Omental fat pad (tissue), 4 donors: Measurements from ENCODE around the gene SLC27A2. TPM values are rescaled to one million over a fixed set of nuclear protein-coding genes. Genes with fewer than 3 reads are reported as not detected.

Experiments
- ATAC-seq: fragments of 150-250 bp; one replicate; pipeline ENCODE4 v1.9.1; 2016; ENCODE audit warnings: mild to moderate bottlenecking, moderate library complexity; ENCODE audit not compliant: low FRiP score
- DNase-seq: peaks from one replicate; pipeline ENCODE4 v3.0.0-alpha.2; 2019; ENCODE audit warnings: low spot score
- total RNA-seq, 4 donors: library from RNA; depleted of rRNA; stranded (reverse); fragments of >200 nt; gene quantifications; one replicate each; pipeline ENCODE4 v1.1.0, GENCODE V29; 2016
- TF ChIP-seq, protein P1 (sequence below), 3 donors: fragments of 450-650 bp; IDR thresholded peaks; one replicate each; pipeline ENCODE4 v1.5.1; 2016 to 2017; ENCODE audit warnings: antibody characterized with exemption in 3 of 3, mild to moderate bottlenecking in 3 of 3, moderate library complexity in 2 of 3

SLC27A2 gene
- total RNA-seq, 4 donors from 2014 or later: 1.6 to 11.4 (median 5.5) TPM

GRCh38 chr15:50246631-50247030 is 64.6 kb downstream of the SLC27A2 start:
- TF ChIP-seq, protein P1, sequence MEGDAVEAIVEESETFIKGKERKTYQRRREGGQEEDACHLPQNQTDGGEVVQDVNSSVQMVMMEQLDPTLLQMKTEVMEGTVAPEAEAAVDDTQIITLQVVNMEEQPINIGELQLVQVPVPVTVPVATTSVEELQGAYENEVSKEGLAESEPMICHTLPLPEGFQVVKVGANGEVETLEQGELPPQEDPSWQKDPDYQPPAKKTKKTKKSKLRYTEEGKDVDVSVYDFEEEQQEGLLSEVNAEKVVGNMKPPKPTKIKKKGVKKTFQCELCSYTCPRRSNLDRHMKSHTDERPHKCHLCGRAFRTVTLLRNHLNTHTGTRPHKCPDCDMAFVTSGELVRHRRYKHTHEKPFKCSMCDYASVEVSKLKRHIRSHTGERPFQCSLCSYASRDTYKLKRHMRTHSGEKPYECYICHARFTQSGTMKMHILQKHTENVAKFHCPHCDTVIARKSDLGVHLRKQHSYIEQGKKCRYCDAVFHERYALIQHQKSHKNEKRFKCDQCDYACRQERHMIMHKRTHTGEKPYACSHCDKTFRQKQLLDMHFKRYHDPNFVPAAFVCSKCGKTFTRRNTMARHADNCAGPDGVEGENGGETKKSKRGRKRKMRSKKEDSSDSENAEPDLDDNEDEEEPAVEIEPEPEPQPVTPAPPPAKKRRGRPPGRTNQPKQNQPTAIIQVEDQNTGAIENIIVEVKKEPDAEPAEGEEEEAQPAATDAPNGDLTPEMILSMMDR (IDR thresholded peaks at IDR 0.05): no peak
- ATAC-seq (no peak), DNase-seq (no peak)

- DNase-seq (no peak), ATAC-seq (no peak)
- TF ChIP-seq, protein P1 (IDR thresholded peaks at IDR 0.05): no peak
Measured at GRCh38 chr15:50247819-50248655, 66.0 kb downstream of the SLC27A2 start.

- DNase-seq (no peak), ATAC-seq (no peak)
- TF ChIP-seq, protein P1 (IDR thresholded peaks at IDR 0.05): no peak
Measured at GRCh38 chr15:50248994-50249582, 67.1 kb downstream of the SLC27A2 start.

DNA sequence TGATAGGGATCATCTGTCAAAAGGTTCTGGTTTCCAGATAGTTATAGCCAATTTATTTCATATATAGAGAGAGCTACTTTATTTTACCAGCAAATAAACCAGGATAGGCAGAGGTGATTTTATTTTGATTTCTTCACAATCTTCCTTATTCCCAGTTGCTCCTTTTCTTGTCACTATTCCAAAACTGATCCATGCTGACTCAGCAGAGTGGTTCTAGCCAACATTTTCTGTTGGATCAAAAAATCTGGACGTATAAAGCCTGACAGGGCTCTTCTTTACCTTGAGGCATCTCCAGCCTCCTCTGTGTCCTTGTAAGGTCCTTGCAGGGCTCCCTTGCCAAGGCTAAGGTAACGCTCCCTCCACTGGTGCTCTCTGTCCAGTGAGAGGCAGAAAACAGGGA is 67.7 kb downstream of the SLC27A2 start:
- ATAC-seq (no peak), DNase-seq (no peak)
- TF ChIP-seq, protein P1 (IDR thresholded peaks at IDR 0.05): no peak

- no peak for DNase-seq
- no peak for ATAC-seq
- TF ChIP-seq, protein P1 (IDR thresholded peaks at IDR 0.05): no peak
Measured at GRCh38 chr15:50250760-50251394, 68.9 kb downstream of the SLC27A2 start.

- ATAC-seq: no peak
Measured at GRCh38 chr15:50251638-50252182, 69.7 kb downstream of the SLC27A2 start.

More at GRCh38 chr15:50251638-50252182, 69.7 kb downstream of the SLC27A2 start:
- TF ChIP-seq, protein P1 (IDR thresholded peaks at IDR 0.05): no peak
- DNase-seq: no peak
